ENCODE measurements around the gene CRYBB2.
"Not testable (repeated sequence)": the region's sequence is repeated elsewhere in the genome, so short reads cannot be mapped to it uniquely, and the experiment has no call there.

CRYBB2 gene

GRCh38 chr22:25201557-25202273 is 17.7 kb upstream of the CRYBB2 start:
- Histone ChIP-seq H4K8ac (ENCODE audit: low read depth, low read length) (no peak overlapping the region), H3K27me3 (ENCODE audit: insufficient read depth, low read length, poor library complexity) (no peaks in the 10 kb centered on the region), H3K9ac (ENCODE audit: low read length) (no peak overlapping the region), H2BK15ac (replicated peaks; ENCODE audit: low read depth) (no peak overlapping the region), H3K18ac (ENCODE audit: low read length) (no peak overlapping the region), H3K79me2 (ENCODE audit: control insufficient read depth, insufficient read depth, low read length) (no peaks in the 10 kb centered on the region), H2BK5ac (ENCODE audit: low read length) (no peak overlapping the region), H2BK120ac (ENCODE audit: low read depth, low read length) (no peak overlapping the region), H4K5ac (ENCODE audit: low read length) (no peak overlapping the region), H3K27ac (ENCODE audit: low read depth, low read length) (no peak overlapping the region), H3K79me1 (ENCODE audit: low read length) (no peaks in the 10 kb centered on the region), H2AK5ac (ENCODE audit: low read length) (no peak overlapping the region), H3K4me1 (ENCODE audit: control insufficient read depth, low read depth, low read length) (no peaks in the 10 kb centered on the region), H3K23ac (ENCODE audit: low read length) (no peak overlapping the region), H3K56ac (ENCODE audit: low read length) (no peak overlapping the region), H3K4me3 (ENCODE audit: low read length) (no peak overlapping the region), H3K4me2 (ENCODE audit: low read length) (no peak overlapping the region), H3K4ac (ENCODE audit: low read depth, low read length) (no peak overlapping the region), H3K36me3 (ENCODE audit: control insufficient read depth, insufficient read depth, low read length) (no peaks in the 10 kb centered on the region)
- DNase-seq: no peak
- WGBS (ENCODE audit: extremely low coverage, insufficient coverage, low lambda C conversion rate): no CpG with 5 or more reads among the region's 10 CpGs

- no peaks in the 10 kb centered on the region for H3K79me2 ChIP-seq (ENCODE audit: control insufficient read depth, insufficient read depth, low read length)
Observed at GRCh38 chr22:25202290-25202921, 17.0 kb upstream of the CRYBB2 start.

GRCh38 chr22:25203082-25203481 is 16.4 kb upstream of the CRYBB2 start:
- Histone ChIP-seq H3K27me3 (ENCODE audit: insufficient read depth, low read length, poor library complexity) (no peaks in the 10 kb centered on the region), H2BK5ac (ENCODE audit: low read length) (no peak overlapping the region), H3K4me1 (ENCODE audit: control insufficient read depth, low read depth, low read length) (no peaks in the 10 kb centered on the region), H3K79me1 (ENCODE audit: low read length) (no peaks in the 10 kb centered on the region), H4K5ac (ENCODE audit: low read length) (no peak overlapping the region), H3K27ac (ENCODE audit: low read depth, low read length) (no peak overlapping the region), H3K18ac (ENCODE audit: low read length) (no peak overlapping the region), H4K8ac (ENCODE audit: low read depth, low read length) (no peak overlapping the region), H3K9ac (ENCODE audit: low read length) (no peak overlapping the region), H3K4ac (ENCODE audit: low read depth, low read length) (no peak overlapping the region), H3K23ac (ENCODE audit: low read length) (no peak overlapping the region), H3K4me2 (ENCODE audit: low read length) (no peak overlapping the region), H2AK5ac (ENCODE audit: low read length) (no peak overlapping the region), H2BK15ac (replicated peaks; ENCODE audit: low read depth) (no peak overlapping the region), H3K79me2 (ENCODE audit: control insufficient read depth, insufficient read depth, low read length) (no peaks in the 10 kb centered on the region), H2BK120ac (ENCODE audit: low read depth, low read length) (no peak overlapping the region), H3K56ac (ENCODE audit: low read length) (no peak overlapping the region), H3K4me3 (ENCODE audit: low read length) (no peak overlapping the region), H3K36me3 (ENCODE audit: control insufficient read depth, insufficient read depth, low read length) (no peaks in the 10 kb centered on the region)
- WGBS (ENCODE audit: extremely low coverage, insufficient coverage, low lambda C conversion rate): no CpG with 5 or more reads among the region's 4 CpGs
- DNase-seq: no peak

More at GRCh38 chr22:25202290-25202921, 17.0 kb upstream of the CRYBB2 start:
- Histone ChIP-seq H2BK5ac (ENCODE audit: low read length) (no peak overlapping the region), H2AK5ac (ENCODE audit: low read length) (no peak overlapping the region), H2BK120ac (ENCODE audit: low read depth, low read length) (no peak overlapping the region), H3K4me3 (ENCODE audit: low read length) (no peak overlapping the region), H4K5ac (ENCODE audit: low read length) (no peak overlapping the region), H3K4ac (ENCODE audit: low read depth, low read length) (no peak overlapping the region), H3K4me1 (ENCODE audit: control insufficient read depth, low read depth, low read length) (no peaks in the 10 kb centered on the region), H3K56ac (ENCODE audit: low read length) (no peak overlapping the region), H3K36me3 (ENCODE audit: control insufficient read depth, insufficient read depth, low read length) (no peaks in the 10 kb centered on the region), H3K23ac (ENCODE audit: low read length) (no peak overlapping the region), H2BK15ac (replicated peaks; ENCODE audit: low read depth) (no peak overlapping the region), H3K4me2 (ENCODE audit: low read length) (no peak overlapping the region), H3K9ac (ENCODE audit: low read length) (no peak overlapping the region), H3K27ac (ENCODE audit: low read depth, low read length) (no peak overlapping the region), H3K27me3 (ENCODE audit: insufficient read depth, low read length, poor library complexity) (no peaks in the 10 kb centered on the region), H3K18ac (ENCODE audit: low read length) (no peak overlapping the region), H3K79me1 (ENCODE audit: low read length) (no peaks in the 10 kb centered on the region), H4K8ac (ENCODE audit: low read depth, low read length) (no peak overlapping the region)
- peak; percentile 78 for DNase-seq
- WGBS (ENCODE audit: extremely low coverage, insufficient coverage, low lambda C conversion rate): no CpG with 5 or more reads among the region's 15 CpGs

- H3K79me1 ChIP-seq (ENCODE audit: low read length); H3K79me2 ChIP-seq (ENCODE audit: control insufficient read depth, insufficient read depth, low read length); H3K4me3 ChIP-seq (ENCODE audit: low read length); H3K4me1 ChIP-seq (ENCODE audit: control insufficient read depth, low read depth, low read length); H2AK5ac ChIP-seq (ENCODE audit: low read length); H3K4me2 ChIP-seq (ENCODE audit: low read length); H3K27ac ChIP-seq (ENCODE audit: low read depth, low read length); H3K36me3 ChIP-seq (ENCODE audit: control insufficient read depth, insufficient read depth, low read length); H4K8ac ChIP-seq (ENCODE audit: low read depth, low read length); H4K5ac ChIP-seq (ENCODE audit: low read length); H3K27me3 ChIP-seq (ENCODE audit: insufficient read depth, low read length, poor library complexity); H2BK5ac ChIP-seq (ENCODE audit: low read length); H3K56ac ChIP-seq (ENCODE audit: low read length); H3K18ac ChIP-seq (ENCODE audit: low read length); H3K23ac ChIP-seq (ENCODE audit: low read length); H2BK120ac ChIP-seq (ENCODE audit: low read depth, low read length); H2BK15ac ChIP-seq (replicated peaks; ENCODE audit: low read depth); H3K4ac ChIP-seq (ENCODE audit: low read depth, low read length); H3K9ac ChIP-seq (ENCODE audit: low read length); DNase-seq: not testable (repeated sequence)
- WGBS (ENCODE audit: extremely low coverage, insufficient coverage, low lambda C conversion rate): no CpG with 5 or more reads among the region's 7 CpGs
Observed at GRCh38 chr22:25204547-25204946, 14.9 kb upstream of the CRYBB2 start.

GRCh38 chr22:25205847-25206246 is 13.6 kb upstream of the CRYBB2 start:
- Histone ChIP-seq H3K27me3 (ENCODE audit: insufficient read depth, low read length, poor library complexity) (no peaks in the 10 kb centered on the region), H3K4me3 (ENCODE audit: low read length) (no peak overlapping the region), H2BK5ac (ENCODE audit: low read length) (no peak overlapping the region), H3K4me2 (ENCODE audit: low read length) (no peak overlapping the region), H3K9ac (ENCODE audit: low read length) (no peak overlapping the region), H2BK15ac (replicated peaks; ENCODE audit: low read depth) (no peak overlapping the region), H3K4ac (ENCODE audit: low read depth, low read length) (no peak overlapping the region), H3K36me3 (ENCODE audit: control insufficient read depth, insufficient read depth, low read length) (no peaks in the 10 kb centered on the region), H2AK5ac (ENCODE audit: low read length) (no peak overlapping the region), H3K56ac (ENCODE audit: low read length) (no peak overlapping the region), H3K79me1 (ENCODE audit: low read length) (no peaks in the 10 kb centered on the region), H3K79me2 (ENCODE audit: control insufficient read depth, insufficient read depth, low read length) (no peaks in the 10 kb centered on the region), H3K18ac (ENCODE audit: low read length) (no peak overlapping the region), H4K8ac (ENCODE audit: low read depth, low read length) (no peak overlapping the region), H3K23ac (ENCODE audit: low read length) (no peak overlapping the region), H2BK120ac (ENCODE audit: low read depth, low read length) (no peak overlapping the region), H3K27ac (ENCODE audit: low read depth, low read length) (no peak overlapping the region), H3K4me1 (ENCODE audit: control insufficient read depth, low read depth, low read length) (no peaks in the 10 kb centered on the region), H4K5ac (ENCODE audit: low read length) (no peak overlapping the region)
- DNase-seq: no peak
- WGBS (ENCODE audit: extremely low coverage, insufficient coverage, low lambda C conversion rate): no CpG with 5 or more reads among the region's 1 CpG

Measured in mesendoderm (in vitro differentiated cells).